Stimulated activated CD4-positive, alpha-beta T cell treated with anti-CD3 and anti-CD28 coated beads, TNF-alpha, amount 100 ng/mL, for 4 hours (primary cell): ENCODE data around the gene KCNC4.

Experiments used
- DNase-seq, 3 experiments: peaks; one replicate each; pipeline ENCODE4 v3.0.0-alpha.2; 2020; ENCODE audit warnings: low read depth in 3 of 3

The KCNC4 gene

GRCh38 chr1:110211496-110212168 is 1.5 kb downstream of the KCNC4 start:
- DNase-seq = peak in 2 of 3 experiments; percentile 7 to 23

- no peak for DNase-seq
Measured at GRCh38 chr1:110212169-110213142, 2.3 kb downstream of the KCNC4 start.

GRCh38 chr1:110213143-110213540 is 3.0 kb downstream of the KCNC4 start:
- DNase-seq = no peak

GRCh38 chr1:110214454-110215404 is 4.6 kb downstream of the KCNC4 start:
- no peak for DNase-seq

- DNase-seq = no peak
Measured at GRCh38 chr1:110215621-110216515, 5.8 kb downstream of the KCNC4 start.

GRCh38 chr1:110216844-110217444 is 6.8 kb downstream of the KCNC4 start:
- no peak for DNase-seq

- no peak for DNase-seq
Measured at GRCh38 chr1:110218137-110218536, 8.0 kb downstream of the KCNC4 start.

- no peak for DNase-seq
Measured at GRCh38 chr1:110218739-110219138, 8.6 kb downstream of the KCNC4 start.

GRCh38 chr1:110220324-110220723 is 10.2 kb downstream of the KCNC4 start:
- DNase-seq = no peak

- DNase-seq = no peak
Measured at GRCh38 chr1:110221119-110221518, 11.0 kb downstream of the KCNC4 start.

GRCh38 chr1:110223127-110223526 is 13.0 kb downstream of the KCNC4 start:
- DNase-seq = no peak

GRCh38 chr1:110223581-110223980 is 13.5 kb downstream of the KCNC4 start:
- no peak for DNase-seq

GRCh38 chr1:110224240-110224995 is 14.3 kb downstream of the KCNC4 start:
- DNase-seq = no peak

- DNase-seq = no peak
Measured at GRCh38 chr1:110225212-110225611, 15.1 kb downstream of the KCNC4 start.

GRCh38 chr1:110225756-110226404 is 15.8 kb downstream of the KCNC4 start:
- no peak for DNase-seq

- no peak for DNase-seq
Measured at GRCh38 chr1:110227774-110228173, 17.7 kb downstream of the KCNC4 start.

- DNase-seq = no peak
Measured at GRCh38 chr1:110228381-110228780, 18.3 kb downstream of the KCNC4 start.

GRCh38 chr1:110228869-110229268 is 18.8 kb downstream of the KCNC4 start:
- DNase-seq = no peak
